A673 (cell line): ENCODE results near the gene PRR5L. TPM values are rescaled to one million over a fixed set of nuclear protein-coding genes. Genes with fewer than 3 reads are reported as not detected.

ENCODE experiments used
- BruUV-seq: library from RNA; stranded (reverse); fragments of 400-500 nt; replicated peaks from 2 replicates; lab custom pipeline; 2021; lab: Mats Ljungman, UMichigan
- CTCF ChIA-PET: fragments of 300-600 bp; sonication (Branson Sonifier 250); formaldehyde crosslinking; loops from one replicate; lab custom pipeline; 2022; ENCODE audit warnings: antibody characterized with exemption; lab: Charles Lee
- POLR2A ChIA-PET: fragments of 300-600 bp; sonication (Branson Sonifier 250); formaldehyde crosslinking; loops from one replicate; lab custom pipeline; 2022; ENCODE audit warnings: antibody characterized with exemption; ENCODE audit not compliant: low non-redundant PET; lab: Charles Lee
- DNase-seq: peaks from one replicate; pipeline ENCODE4 v3.0.0-alpha.2; 2015; ENCODE audit warnings: low spot score
- H3K27ac ChIP-seq: fragments of 200-600 bp; sonication (generic); 2 replicates; pipeline ENCODE4 v1.5.1; 2016; ENCODE audit warnings: mixed run types, low read depth, mild to moderate bottlenecking, mixed read lengths, antibody characterized with exemption, low read length; ENCODE audit not compliant: poor library complexity, severe bottlenecking
- H3K27me3 ChIP-seq: fragments of 200-600 bp; sonication (generic); replicated peaks from 2 replicates; pipeline ENCODE4 v1.6.1; 2017; ENCODE audit warnings: mixed run types, low read depth, mild to moderate bottlenecking, mixed read lengths, antibody characterized with exemption, low read length; ENCODE audit not compliant: insufficient read depth, poor library complexity
- H3K36me3 ChIP-seq: fragments of 200-600 bp; sonication (generic); 2 replicates; pipeline ENCODE4 v1.6.1; 2016; ENCODE audit warnings: mixed run types, mild to moderate bottlenecking, mixed read lengths, antibody characterized with exemption, low read length; ENCODE audit not compliant: insufficient read depth, poor library complexity, severe bottlenecking
- H3K4me1 ChIP-seq: fragments of 200-600 bp; sonication (generic); 2 replicates; pipeline ENCODE4 v1.6.1; 2017; ENCODE audit warnings: mixed run types, mild to moderate bottlenecking, mixed read lengths, antibody characterized with exemption, low read length; ENCODE audit not compliant: insufficient read depth, poor library complexity, severe bottlenecking
- H3K4me3 ChIP-seq: fragments of 200-600 bp; sonication (generic); 2 replicates; pipeline ENCODE4 v1.5.1; 2016; ENCODE audit warnings: low read depth, mixed run types, mild to moderate bottlenecking, mixed read lengths, low read length; ENCODE audit not compliant: poor library complexity, severe bottlenecking
- H3K9me3 ChIP-seq: fragments of 200-600 bp; sonication (generic); 2 replicates; pipeline ENCODE4 v1.6.1; 2016; ENCODE audit warnings: mixed run types, low read depth, mild to moderate bottlenecking, mixed read lengths, antibody characterized with exemption, low read length; ENCODE audit not compliant: poor library complexity, severe bottlenecking
- EZH2 ChIP-seq: fragments of 200-600 bp; sonication (generic); IDR thresholded peaks from 2 replicates; pipeline ENCODE4 v1.6.1; 2017; ENCODE audit warnings: borderline replicate concordance, low read depth, mild to moderate bottlenecking, mixed read lengths, antibody characterized with exemption, low read length; ENCODE audit not compliant: poor library complexity, severe bottlenecking
- intact Hi-C: fragments of 100-400 bp; cut with micrococcal nuclease; formaldehyde crosslinking; loops from one replicate; pipeline ENCODE4 v1.10.0; 2022; ENCODE audit not compliant: unreplicated experiment
- total RNA-seq: library from RNA; stranded (reverse); gene quantifications from 2 replicates; pipeline ENCODE4 v1.2.3, GENCODE V29; 2021
- TF ChIP-seq, protein P1 (sequence below): fragments of 300-800, 200-600 bp; sonication (generic); conservative IDR thresholded peaks from 2 replicates; pipeline ENCODE4 v1.5.1; 2017; ENCODE audit warnings: low read depth, mild to moderate bottlenecking, antibody characterized with exemption, low read length, moderate library complexity, mixed read lengths

Gene PRR5L
- total RNA-seq, 1 experiment from 2014 or later, result 102 TPM

DNA sequence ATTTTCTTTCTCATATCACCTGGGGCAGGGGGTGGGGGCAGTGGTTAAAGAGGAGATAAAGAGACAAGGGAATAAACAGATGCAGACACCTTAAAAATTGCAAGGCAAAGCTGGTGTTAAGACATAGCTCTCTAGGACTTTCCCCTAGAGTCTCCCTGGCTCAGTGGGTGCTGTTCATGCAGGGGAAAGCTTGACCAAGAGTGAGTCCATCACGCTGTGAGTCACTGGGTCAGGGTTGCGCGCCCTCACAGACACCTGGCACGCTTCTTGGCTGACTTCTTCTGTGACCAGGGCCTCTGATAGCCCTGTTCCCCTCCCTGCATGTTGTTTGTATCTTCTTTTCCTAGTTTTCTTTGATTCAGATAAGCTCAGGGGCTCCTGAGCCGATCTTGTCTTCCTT, 38.7 kb upstream of the PRR5L start:
- ChIA-PET POLR2A (interaction anchor here (0.6 kb wide), 1 partner anchor 1329 kb away, joined by 6 read pairs; no protein-coding TSS in a partner anchor), CTCF (interaction anchor here (0.6 to 2.7 kb wide), 5 partner anchors 10 to 1919 kb away, joined by 3 to 55 read pairs (median 5); no protein-coding TSS in a partner anchor)
- Histone ChIP-seq H3K36me3 (no peaks in the 10 kb centered on the region), H3K4me1 (no peaks in the 10 kb centered on the region), H3K9me3 (no peaks in the 10 kb centered on the region), H3K4me3 (no peak overlapping the region), H3K27me3 (peaks cover 20% of the 10 kb centered on the region), H3K27ac (no peak overlapping the region)
- no TSS peak for BruUV-seq
- no peak for TF ChIP-seq EZH2
- TF ChIP-seq, protein P1, sequence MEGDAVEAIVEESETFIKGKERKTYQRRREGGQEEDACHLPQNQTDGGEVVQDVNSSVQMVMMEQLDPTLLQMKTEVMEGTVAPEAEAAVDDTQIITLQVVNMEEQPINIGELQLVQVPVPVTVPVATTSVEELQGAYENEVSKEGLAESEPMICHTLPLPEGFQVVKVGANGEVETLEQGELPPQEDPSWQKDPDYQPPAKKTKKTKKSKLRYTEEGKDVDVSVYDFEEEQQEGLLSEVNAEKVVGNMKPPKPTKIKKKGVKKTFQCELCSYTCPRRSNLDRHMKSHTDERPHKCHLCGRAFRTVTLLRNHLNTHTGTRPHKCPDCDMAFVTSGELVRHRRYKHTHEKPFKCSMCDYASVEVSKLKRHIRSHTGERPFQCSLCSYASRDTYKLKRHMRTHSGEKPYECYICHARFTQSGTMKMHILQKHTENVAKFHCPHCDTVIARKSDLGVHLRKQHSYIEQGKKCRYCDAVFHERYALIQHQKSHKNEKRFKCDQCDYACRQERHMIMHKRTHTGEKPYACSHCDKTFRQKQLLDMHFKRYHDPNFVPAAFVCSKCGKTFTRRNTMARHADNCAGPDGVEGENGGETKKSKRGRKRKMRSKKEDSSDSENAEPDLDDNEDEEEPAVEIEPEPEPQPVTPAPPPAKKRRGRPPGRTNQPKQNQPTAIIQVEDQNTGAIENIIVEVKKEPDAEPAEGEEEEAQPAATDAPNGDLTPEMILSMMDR, result no peak
- intact Hi-C loops, result loop anchor here (5.0 kb wide), 2 partner anchors 125 to 215 kb away; no protein-coding TSS in a partner anchor
- DNase-seq, result no peak

DNA sequence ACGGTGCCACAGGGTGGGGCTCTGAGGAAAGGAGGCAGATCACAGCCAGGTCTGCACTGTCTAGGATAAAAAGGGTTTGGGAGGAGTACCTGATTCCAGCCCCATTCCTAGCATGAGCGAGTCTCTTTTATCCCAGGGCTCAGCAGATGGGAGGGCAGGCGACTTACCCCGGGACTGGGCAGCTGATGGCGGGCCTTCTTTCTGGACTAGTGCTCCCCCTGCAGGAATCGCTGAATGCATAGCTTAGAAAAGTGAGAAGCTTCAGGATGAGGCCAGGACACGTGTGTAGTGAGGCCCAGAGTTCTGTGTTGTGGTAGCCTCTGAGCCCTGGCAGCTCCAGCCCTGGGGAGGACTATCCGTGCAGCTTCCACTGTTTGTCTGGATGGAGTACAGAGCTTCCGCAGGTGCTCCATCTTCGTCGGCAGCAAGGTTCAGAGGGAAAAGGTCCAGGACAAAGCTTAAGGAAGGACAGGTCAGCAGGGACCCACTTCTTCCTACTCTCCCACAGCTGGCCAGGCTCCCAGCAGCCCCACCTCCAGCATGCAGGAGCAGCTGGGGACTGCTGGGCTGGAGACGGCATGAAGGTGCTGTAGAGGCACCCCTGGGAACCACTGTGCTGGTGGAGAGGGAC, 37.2 kb upstream of the PRR5L start:
- intact Hi-C loops, result loop anchor here (2.0 to 5.0 kb wide), 5 partner anchors 127 to 772 kb away; no protein-coding TSS in a partner anchor
- Histone ChIP-seq H3K9me3 (no peaks in the 10 kb centered on the region), H3K27me3 (peaks cover 20% of the 10 kb centered on the region), H3K4me1 (no peaks in the 10 kb centered on the region), H3K36me3 (no peaks in the 10 kb centered on the region), H3K4me3 (no peak overlapping the region), H3K27ac (no peak overlapping the region)
- no TSS peak for BruUV-seq
- ChIA-PET CTCF (interaction anchor here (0.5 to 2.7 kb wide), 27 partner anchors 8 to 771 kb away, joined by 3 to 55 read pairs (median 4); partner anchors contain the start of gene FJX1), POLR2A (interaction anchor here (0.7 kb wide), 1 partner anchor 238 kb away, joined by 3 read pairs; no protein-coding TSS in a partner anchor)
- TF ChIP-seq, protein P1, result peak; percentile 99
- no peak for TF ChIP-seq EZH2
- DNase-seq, result peak; percentile 93

DNA sequence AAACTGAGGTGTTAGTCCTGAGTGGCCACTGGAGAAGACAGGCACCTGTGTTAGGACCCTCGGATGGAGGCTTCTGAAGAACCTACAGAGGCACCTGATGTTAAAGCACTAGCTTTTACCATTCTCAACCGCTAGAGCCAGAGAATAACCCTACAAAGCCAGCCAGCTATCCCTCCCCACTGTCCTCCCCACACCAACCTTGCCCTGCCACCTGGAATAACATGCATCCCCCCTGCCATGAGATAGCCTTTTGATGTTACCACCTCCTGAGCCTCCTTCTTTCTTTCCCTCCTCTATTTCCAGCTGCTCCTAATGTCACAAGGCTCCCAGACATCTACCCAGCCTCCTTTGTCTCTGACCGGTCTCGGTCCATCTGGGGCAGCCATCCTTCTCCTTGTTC, 35.0 kb upstream of the PRR5L start:
- ChIA-PET POLR2A (no interaction called here), CTCF (interaction anchor here (0.9 to 1.3 kb wide), 3 partner anchors 12 to 439 kb away, joined by 3 read pairs; no protein-coding TSS in a partner anchor)
- BruUV-seq, result no TSS peak
- Histone ChIP-seq H3K4me1 (no peaks in the 10 kb centered on the region), H3K9me3 (no peaks in the 10 kb centered on the region), H3K4me3 (no peak overlapping the region), H3K27me3 (peaks cover 20% of the 10 kb centered on the region), H3K36me3 (no peaks in the 10 kb centered on the region), H3K27ac (no peak overlapping the region)
- no peak for TF ChIP-seq EZH2
- TF ChIP-seq, protein P1, result no peak
- intact Hi-C loops, result loop anchor here (10.0 kb wide), 2 partner anchors 1336 to 1676 kb away; no protein-coding TSS in a partner anchor
- DNase-seq, result no peak
